ENCODE data around the gene UROC1. TPM values are rescaled to one million over a fixed set of nuclear protein-coding genes. Genes with fewer than 3 reads are reported as not detected.

The UROC1 gene
- total and polyA plus RNA-seq, 9 of the 15 experiments (the other 6 are each of a cell fraction or from before 2014, with no cell fraction given), result not detected

- TF ChIP-seq NKRF (IDR thresholded peaks at IDR 0.05; ENCODE audit: borderline replicate concordance) (no peak), ZEB2 (IDR thresholded peaks at IDR 0.05) (0 out of 2 replicates have a peak, but pooled peaks have one; percentile 21), ZBTB17 (CRISPR knock-in tag; IDR thresholded peaks at IDR 0.05) (0 out of 2 replicates have a peak, but pooled peaks have one; percentile 66), PATZ1 (CRISPR knock-in tag; IDR thresholded peaks at IDR 0.05; ENCODE audit: borderline replicate concordance) (no peak), ZNF318 (IDR thresholded peaks at IDR 0.05; ENCODE audit: borderline replicate concordance in 1 of 2, low read depth in 1 of 2) (no peak), ARID4B (CRISPR knock-in tag; IDR thresholded peaks at IDR 0.05) (no peak), ZFX (CRISPR knock-in tag; IDR thresholded peaks at IDR 0.05) (peak; percentile 63; the same call in 1 of the 2 replicates), ZNF766 (CRISPR knock-in tag; conservative IDR thresholded peaks at IDR 0.05) (no peak)
These were observed 41.2 kb downstream of the UROC1 start (continued) for GRCh38 chr3:126476166-126477060.
